ENCODE measurements around the gene LONRF3. TPM values are rescaled to one million over a fixed set of nuclear protein-coding genes. Genes with fewer than 3 reads are reported as not detected.

The LONRF3 gene
- 3.0 TPM for polyA plus RNA-seq
- long read RNA-seq, donor 1: 0 reads
- long read RNA-seq, donor 2, partial matches to known transcripts: 0 of 1 reads
- long read RNA-seq, donor 2, other reads (novel, unspliced or antisense): 0 of 1 reads
- long read RNA-seq, donor 3, partial matches to known transcripts: 0 of 2 reads
- long read RNA-seq, donor 3, other reads (novel, unspliced or antisense): 0 of 2 reads
- long read RNA-seq, donor 4: 0 reads
- long read RNA-seq, donor 5, partial matches to known transcripts: 0 of 1 reads
- long read RNA-seq, donor 5, other reads (novel, unspliced or antisense): 0 of 1 reads
- long read RNA-seq, donor 6, partial matches to known transcripts: 0 of 1 reads
- long read RNA-seq, donor 6, other reads (novel, unspliced or antisense): 0 of 1 reads
- long read RNA-seq, donor 7: 0 reads
- long read RNA-seq, donor 8: 0 reads
- long read RNA-seq, donor 9, partial matches to known transcripts: 0 of 2 reads
- long read RNA-seq, donor 9, other reads (novel, unspliced or antisense): 0 of 2 reads
- long read RNA-seq, donor 10: 0 reads
- long read RNA-seq, donor 11: 0 reads

- H3K36me3 ChIP-seq (ENCODE audit: control insufficient read depth, insufficient read depth, low read length): no peaks in the 10 kb centered on the region
- H3K27ac ChIP-seq (ENCODE audit: low read length): peak within 1 kb of the TSS; percentile 33
- peak within 1 kb of the TSS; percentile 51 for H3K4me3 ChIP-seq (ENCODE audit: low read length)
- no CpG with 5 or more reads among the region's 45 CpGs for whole genome bisulfite sequencing (ENCODE audit: insufficient coverage, low lambda C conversion rate)
- peaks cover 6% of the 10 kb centered on the region for H3K9me3 ChIP-seq (ENCODE audit: control insufficient read depth, low read depth, low read length)
- H3K4me1 ChIP-seq (ENCODE audit: control insufficient read depth, insufficient read depth, low read length): peaks cover 20% of the 10 kb centered on the region
- peak; percentile 52 to 65 for DNase-seq
- H3K27me3 ChIP-seq (ENCODE audit: control insufficient read depth, insufficient read depth, low read length): peaks cover 35% of the 10 kb centered on the region
Measured at GRCh38 chrX:118974088-118974907, at the start of gene LONRF3. TSS of gene LONRF3 (plus strand) at chrX:118974618. CDS start at chrX:118974781, 163 bp downstream.

DNA sequence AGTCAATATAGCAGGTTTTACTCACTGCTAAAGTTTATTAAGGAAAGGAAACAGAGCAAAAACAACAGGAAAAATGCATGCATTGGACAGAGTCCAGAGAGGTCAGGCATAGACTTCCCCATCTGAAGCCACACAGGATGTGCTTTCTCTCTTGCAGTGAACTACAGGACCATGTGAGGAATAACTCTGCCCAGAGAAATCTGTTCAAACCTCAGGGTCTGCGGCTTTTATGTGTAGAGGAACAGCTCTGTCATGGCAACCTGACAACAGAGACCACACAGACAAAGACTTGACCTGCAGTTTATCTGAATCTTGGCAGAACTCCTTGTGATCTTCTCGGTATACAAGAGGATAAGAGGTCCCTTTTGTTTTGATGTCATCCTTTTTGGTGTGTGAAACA lies 46.3 kb upstream of the LONRF3 start:
- Histone ChIP-seq H3K36me3 (ENCODE audit: control insufficient read depth, insufficient read depth, low read length) (no peaks in the 10 kb centered on the region), H3K4me3 (ENCODE audit: low read length) (no peak overlapping the region), H3K27ac (ENCODE audit: low read length) (no peak overlapping the region), H3K9me3 (ENCODE audit: control insufficient read depth, low read depth, low read length) (no peaks in the 10 kb centered on the region), H3K27me3 (ENCODE audit: control insufficient read depth, insufficient read depth, low read length) (no peaks in the 10 kb centered on the region), H3K4me1 (ENCODE audit: control insufficient read depth, insufficient read depth, low read length) (no peaks in the 10 kb centered on the region)
- no peak for DNase-seq
- WGBS (ENCODE audit: insufficient coverage, low lambda C conversion rate): no CpG with 5 or more reads among the region's 2 CpGs

DNA sequence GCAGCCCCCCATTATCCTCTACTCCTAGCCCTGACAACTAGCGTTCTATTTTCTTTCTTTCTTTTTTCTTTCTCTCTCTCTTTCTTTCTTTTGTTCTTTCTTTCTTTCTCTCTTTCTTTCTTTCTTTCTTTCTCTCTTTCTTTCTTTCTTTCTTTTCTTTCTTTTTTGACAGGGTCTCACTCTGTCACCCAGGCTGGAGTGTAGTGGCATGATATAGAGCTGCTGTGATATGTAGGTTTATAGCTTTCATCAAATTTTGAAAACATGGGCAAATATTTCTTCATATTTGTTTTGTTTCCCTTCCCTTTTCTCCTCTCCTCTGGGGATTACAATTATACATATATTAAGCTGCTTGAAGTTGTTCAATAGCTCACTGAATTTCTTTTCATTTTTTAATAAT lies 39.1 kb upstream of the LONRF3 start:
- Histone ChIP-seq H3K9me3 (ENCODE audit: control insufficient read depth, low read depth, low read length) (no peaks in the 10 kb centered on the region), H3K4me1 (ENCODE audit: control insufficient read depth, insufficient read depth, low read length) (no peaks in the 10 kb centered on the region), H3K36me3 (ENCODE audit: control insufficient read depth, insufficient read depth, low read length) (no peaks in the 10 kb centered on the region), H3K27me3 (ENCODE audit: control insufficient read depth, insufficient read depth, low read length) (no peaks in the 10 kb centered on the region), H3K27ac (ENCODE audit: low read length) (no peak overlapping the region), H3K4me3 (ENCODE audit: low read length) (no peak overlapping the region)
- 100% methylated on average over 1 of the region's 1 CpG for WGBS (ENCODE audit: insufficient coverage, low lambda C conversion rate)
- no peak for DNase-seq

DNA sequence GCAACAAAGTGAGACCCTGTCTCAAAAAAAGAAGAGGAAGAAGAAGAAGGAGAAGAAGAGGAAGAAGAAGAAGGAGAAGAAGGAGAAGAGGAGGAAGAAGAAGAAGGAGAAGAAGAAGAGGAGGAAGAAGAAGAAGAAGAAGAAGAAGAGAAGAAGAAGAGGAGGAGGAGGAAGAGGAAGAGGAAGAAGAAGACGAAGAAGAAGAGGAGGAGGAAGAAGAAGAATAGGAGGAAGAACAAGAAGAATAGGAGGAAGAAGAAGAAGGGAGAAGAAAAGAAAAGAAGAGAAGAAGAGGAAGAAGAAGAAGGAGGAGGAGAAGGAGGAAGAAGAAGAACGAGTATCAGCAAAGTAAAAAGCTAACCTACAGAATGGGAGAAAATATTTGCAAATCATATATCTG lies 33.3 kb upstream of the LONRF3 start:
- 75% methylated on average over 2 of the region's 2 CpGs for WGBS (ENCODE audit: insufficient coverage, low lambda C conversion rate)
- H3K4me3 ChIP-seq (ENCODE audit: low read length): no peak overlapping the region
- H3K27me3 ChIP-seq (ENCODE audit: control insufficient read depth, insufficient read depth, low read length): no peaks in the 10 kb centered on the region
- no peaks in the 10 kb centered on the region for H3K9me3 ChIP-seq (ENCODE audit: control insufficient read depth, low read depth, low read length)
- no peak for DNase-seq
- H3K4me1 ChIP-seq (ENCODE audit: control insufficient read depth, insufficient read depth, low read length): no peaks in the 10 kb centered on the region
- no peaks in the 10 kb centered on the region for H3K36me3 ChIP-seq (ENCODE audit: control insufficient read depth, insufficient read depth, low read length)
- H3K27ac ChIP-seq (ENCODE audit: low read length): no peak overlapping the region

GRCh38 chrX:118943102-118943501 lies 31.3 kb upstream of the LONRF3 start:
- Histone ChIP-seq H3K27ac (ENCODE audit: low read length) (no peak overlapping the region), H3K27me3 (ENCODE audit: control insufficient read depth, insufficient read depth, low read length) (no peaks in the 10 kb centered on the region), H3K4me1 (ENCODE audit: control insufficient read depth, insufficient read depth, low read length) (no peaks in the 10 kb centered on the region), H3K4me3 (ENCODE audit: low read length) (no peak overlapping the region), H3K36me3 (ENCODE audit: control insufficient read depth, insufficient read depth, low read length) (no peaks in the 10 kb centered on the region), H3K9me3 (ENCODE audit: control insufficient read depth, low read depth, low read length) (no peaks in the 10 kb centered on the region)
- WGBS (ENCODE audit: insufficient coverage, low lambda C conversion rate): no CpG with 5 or more reads among the region's 2 CpGs
- no peak for DNase-seq

- H3K36me3 ChIP-seq (ENCODE audit: control insufficient read depth, insufficient read depth, low read length): no peaks in the 10 kb centered on the region
- H3K4me3 ChIP-seq (ENCODE audit: low read length): no peak overlapping the region
- no peaks in the 10 kb centered on the region for H3K4me1 ChIP-seq (ENCODE audit: control insufficient read depth, insufficient read depth, low read length)
- H3K9me3 ChIP-seq (ENCODE audit: control insufficient read depth, low read depth, low read length): no peaks in the 10 kb centered on the region
- DNase-seq: no peak
- H3K27ac ChIP-seq (ENCODE audit: low read length): no peak overlapping the region
- WGBS (ENCODE audit: insufficient coverage, low lambda C conversion rate): no CpG with 5 or more reads among the region's 2 CpGs
- H3K27me3 ChIP-seq (ENCODE audit: control insufficient read depth, insufficient read depth, low read length): no peaks in the 10 kb centered on the region
Measured at GRCh38 chrX:118945921-118946320, 28.5 kb upstream of the LONRF3 start.

- DNase-seq: no peak
- H3K4me1 ChIP-seq (ENCODE audit: control insufficient read depth, insufficient read depth, low read length): no peaks in the 10 kb centered on the region
- H3K36me3 ChIP-seq (ENCODE audit: control insufficient read depth, insufficient read depth, low read length): no peaks in the 10 kb centered on the region
- H3K27ac ChIP-seq (ENCODE audit: low read length): no peak overlapping the region
- no peaks in the 10 kb centered on the region for H3K9me3 ChIP-seq (ENCODE audit: control insufficient read depth, low read depth, low read length)
- H3K4me3 ChIP-seq (ENCODE audit: low read length): no peak overlapping the region
- no peaks in the 10 kb centered on the region for H3K27me3 ChIP-seq (ENCODE audit: control insufficient read depth, insufficient read depth, low read length)
- no CpG with 5 or more reads among the region's 1 CpG for WGBS (ENCODE audit: insufficient coverage, low lambda C conversion rate)
Measured at GRCh38 chrX:118948270-118948669, 26.1 kb upstream of the LONRF3 start.

GRCh38 chrX:118961866-118962560 lies 12.4 kb upstream of the LONRF3 start:
- H3K27ac ChIP-seq (ENCODE audit: low read length): no peak overlapping the region
- H3K27me3 ChIP-seq (ENCODE audit: control insufficient read depth, insufficient read depth, low read length): no peaks in the 10 kb centered on the region
- H3K9me3 ChIP-seq (ENCODE audit: control insufficient read depth, low read depth, low read length): no peaks in the 10 kb centered on the region
- H3K4me3 ChIP-seq (ENCODE audit: low read length): no peak overlapping the region
- peaks cover 8% of the 10 kb centered on the region for H3K4me1 ChIP-seq (ENCODE audit: control insufficient read depth, insufficient read depth, low read length)
- WGBS (ENCODE audit: insufficient coverage, low lambda C conversion rate): no CpG with 5 or more reads among the region's 4 CpGs
- peak in 1 of 2 donors; percentile 16 for DNase-seq
- H3K36me3 ChIP-seq (ENCODE audit: control insufficient read depth, insufficient read depth, low read length): no peaks in the 10 kb centered on the region

- Histone ChIP-seq H3K4me3 (ENCODE audit: low read length) (no peak overlapping the region), H3K27me3 (ENCODE audit: control insufficient read depth, insufficient read depth, low read length) (no peaks in the 10 kb centered on the region), H3K27ac (ENCODE audit: low read length) (no peak overlapping the region), H3K36me3 (ENCODE audit: control insufficient read depth, insufficient read depth, low read length) (no peaks in the 10 kb centered on the region), H3K9me3 (ENCODE audit: control insufficient read depth, low read depth, low read length) (no peaks in the 10 kb centered on the region), H3K4me1 (ENCODE audit: control insufficient read depth, insufficient read depth, low read length) (peaks cover 8% of the 10 kb centered on the region)
- WGBS (ENCODE audit: insufficient coverage, low lambda C conversion rate): no CpG with 5 or more reads among the region's 2 CpGs
- DNase-seq: no peak
Measured at GRCh38 chrX:118963159-118963558, 11.3 kb upstream of the LONRF3 start.

GRCh38 chrX:118964252-118964651 lies 10.2 kb upstream of the LONRF3 start:
- H3K27ac ChIP-seq (ENCODE audit: low read length): no peak overlapping the region
- no peaks in the 10 kb centered on the region for H3K9me3 ChIP-seq (ENCODE audit: control insufficient read depth, low read depth, low read length)
- peak; percentile 29 to 63 for DNase-seq
- no CpG with 5 or more reads among the region's 2 CpGs for WGBS (ENCODE audit: insufficient coverage, low lambda C conversion rate)
- H3K27me3 ChIP-seq (ENCODE audit: control insufficient read depth, insufficient read depth, low read length): no peaks in the 10 kb centered on the region
- no peaks in the 10 kb centered on the region for H3K36me3 ChIP-seq (ENCODE audit: control insufficient read depth, insufficient read depth, low read length)
- H3K4me3 ChIP-seq (ENCODE audit: low read length): no peak overlapping the region
- peaks cover 8% of the 10 kb centered on the region for H3K4me1 ChIP-seq (ENCODE audit: control insufficient read depth, insufficient read depth, low read length)
